T-helper 2 cell treated with Interferon-gamma antibody and Interleukin-4, amounts not matched to agents 5 μg/mL and 100 μg/mL, for 36 hours (primary cell): ENCODE data around the gene DNM1L.
A peak's percentile ranks its signal among the peaks of the same experiment; 100 is the strongest.

ENCODE experiments used
- DNase-seq: peaks from one replicate; pipeline ENCODE4 v3.0.0; 2021; ENCODE audit warnings: low spot score
- H3K27ac Mint-ChIP-seq: one replicate; pipeline ENCODE4 v1.8.0; 2021; ENCODE audit warnings: mild to moderate bottlenecking, mixed read lengths
- H3K27me3 Mint-ChIP-seq: one replicate; pipeline ENCODE4 v1.8.0; 2021; ENCODE audit warnings: low read depth, mixed read lengths
- H3K36me3 Mint-ChIP-seq: one replicate; pipeline ENCODE4 v1.8.0; 2021; ENCODE audit warnings: low read depth, mixed read lengths
- H3K4me1 Mint-ChIP-seq: one replicate; pipeline ENCODE4 v1.8.0; 2021; ENCODE audit warnings: low read depth, mixed read lengths
- H3K4me3 Mint-ChIP-seq: one replicate; pipeline ENCODE4 v1.8.0; 2022; ENCODE audit warnings: mild to moderate bottlenecking, moderate library complexity, mixed read lengths
- H3K9me3 Mint-ChIP-seq: one replicate; pipeline ENCODE4 v1.8.0; 2021; ENCODE audit warnings: mixed read lengths

The DNM1L gene

GRCh38 chr12:32679091-32679919 is at the start of gene DNM1L:
TSS of gene DNM1L (plus strand) at chr12:32679301. CDS start at chr12:32679364, 63 bp downstream.
- no peaks in the 10 kb centered on the region for H3K27me3 Mint-ChIP-seq
- DNase-seq = peak; percentile 93
- H3K4me1 Mint-ChIP-seq = peaks cover 26% of the 10 kb centered on the region
- H3K36me3 Mint-ChIP-seq = peaks cover 5% of the 10 kb centered on the region
- H3K4me3 Mint-ChIP-seq = peak within 1 kb of the TSS; percentile 96
- H3K27ac Mint-ChIP-seq = peak within 1 kb of the TSS; percentile 87
- no peaks in the 10 kb centered on the region for H3K9me3 Mint-ChIP-seq

DNA sequence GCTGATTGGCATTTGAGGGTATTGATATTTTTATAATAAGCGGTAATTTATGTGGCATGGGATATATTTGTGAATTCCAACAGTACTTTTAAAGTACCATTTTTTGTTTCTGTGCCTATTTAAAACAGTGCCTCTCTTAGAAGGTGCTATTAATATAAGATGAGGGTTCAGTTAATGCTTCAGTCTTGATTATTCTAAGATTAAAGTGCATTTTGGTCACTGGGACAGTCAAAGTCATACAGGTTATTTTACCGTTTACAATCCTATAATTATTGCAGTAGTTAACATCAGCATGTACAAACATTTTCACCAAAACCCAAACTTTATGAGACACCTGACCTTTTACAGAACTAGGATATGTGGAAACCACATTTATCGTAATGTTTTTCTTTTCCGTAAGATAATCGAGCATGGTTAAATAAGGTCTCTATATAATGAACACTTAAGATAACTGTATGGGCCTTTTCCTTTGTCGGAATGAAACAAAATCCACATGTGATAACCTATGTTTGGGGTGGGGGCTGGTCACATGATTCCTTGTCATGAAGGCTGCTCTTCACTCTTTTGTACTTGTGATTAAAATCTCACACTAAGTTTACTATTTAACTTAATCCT is 37.7 kb upstream of the DNM1L start:
- no peaks in the 10 kb centered on the region for H3K9me3 Mint-ChIP-seq
- DNase-seq = no peak
- no peaks in the 10 kb centered on the region for H3K36me3 Mint-ChIP-seq
- no peak overlapping the region for H3K4me3 Mint-ChIP-seq
- H3K27ac Mint-ChIP-seq = no peak overlapping the region
- no peaks in the 10 kb centered on the region for H3K27me3 Mint-ChIP-seq
- peaks cover 5% of the 10 kb centered on the region for H3K4me1 Mint-ChIP-seq

- H3K4me1 Mint-ChIP-seq = peaks cover 5% of the 10 kb centered on the region
- no peaks in the 10 kb centered on the region for H3K9me3 Mint-ChIP-seq
- no peaks in the 10 kb centered on the region for H3K27me3 Mint-ChIP-seq
- H3K4me3 Mint-ChIP-seq = no peak overlapping the region
- DNase-seq = no peak
- H3K36me3 Mint-ChIP-seq = no peaks in the 10 kb centered on the region
- no peak overlapping the region for H3K27ac Mint-ChIP-seq
Measured at GRCh38 chr12:32644431-32644830, 34.7 kb upstream of the DNM1L start.

- no peak overlapping the region for H3K4me3 Mint-ChIP-seq
- no peak for DNase-seq
- H3K4me1 Mint-ChIP-seq = peaks cover 8% of the 10 kb centered on the region
- H3K36me3 Mint-ChIP-seq = no peaks in the 10 kb centered on the region
- no peaks in the 10 kb centered on the region for H3K27me3 Mint-ChIP-seq
- H3K27ac Mint-ChIP-seq = no peak overlapping the region
- no peaks in the 10 kb centered on the region for H3K9me3 Mint-ChIP-seq
Measured at GRCh38 chr12:32647275-32647674, 31.8 kb upstream of the DNM1L start.

DNA sequence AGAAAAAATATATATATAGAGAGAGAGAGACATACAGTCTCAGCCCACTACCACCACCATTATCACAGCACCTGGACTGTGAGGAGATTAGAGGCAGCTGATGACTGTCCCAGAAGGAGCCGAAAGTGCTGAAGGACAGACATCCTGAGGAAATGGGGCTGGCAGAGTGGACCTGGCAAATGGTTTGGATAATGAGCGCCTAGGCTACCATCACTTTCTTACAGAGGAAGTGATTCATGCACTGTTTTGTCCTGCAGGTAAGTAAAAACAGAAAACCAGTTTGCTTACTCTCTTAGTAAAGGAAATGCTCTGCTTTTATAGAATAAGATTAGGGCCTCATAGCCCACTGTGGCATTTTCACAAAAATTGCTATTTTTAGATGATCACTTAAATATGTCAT is 28.6 kb upstream of the DNM1L start:
- Mint-ChIP-seq H3K27me3 (no peaks in the 10 kb centered on the region), H3K36me3 (no peaks in the 10 kb centered on the region), H3K4me3 (no peak overlapping the region), H3K9me3 (no peaks in the 10 kb centered on the region), H3K27ac (no peak overlapping the region), H3K4me1 (peaks cover 3% of the 10 kb centered on the region)
- no peak for DNase-seq

DNA sequence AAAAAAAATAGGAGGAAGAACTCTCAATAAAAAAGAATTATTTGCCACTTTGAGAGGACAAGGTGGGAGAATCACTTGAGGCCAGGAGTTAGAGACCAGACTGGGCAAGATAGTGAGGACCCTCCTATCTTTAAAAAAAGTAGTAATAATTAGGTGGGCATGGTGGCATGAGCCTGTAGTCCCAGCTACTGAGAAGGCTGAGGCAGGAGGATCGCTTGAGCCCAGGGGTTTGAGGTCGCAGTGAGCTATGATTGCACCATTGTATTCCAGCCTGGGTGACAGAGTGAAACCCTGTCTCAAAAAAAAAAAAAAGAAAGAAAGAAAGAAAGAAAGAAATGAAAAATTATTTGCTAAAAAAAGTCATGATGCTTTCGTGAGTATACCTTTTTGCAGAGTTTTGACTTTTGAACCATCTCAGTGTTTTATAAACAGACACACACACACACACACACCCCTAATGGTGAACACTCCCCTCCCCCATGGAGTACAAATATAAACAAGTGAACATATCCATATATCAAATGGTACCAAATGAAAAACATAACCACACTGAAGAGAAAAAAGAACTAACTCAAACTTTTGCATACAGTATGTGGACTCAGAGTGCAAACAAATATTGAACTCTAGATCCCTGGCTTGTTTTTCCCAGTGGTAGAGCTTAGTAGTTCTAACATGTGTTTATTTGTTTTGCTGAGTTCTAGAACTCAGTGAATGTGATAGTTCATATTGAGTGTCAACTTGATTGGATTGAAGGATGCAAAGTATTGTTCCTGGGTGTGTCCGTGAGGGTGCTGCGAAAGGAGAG is 27.7 kb upstream of the DNM1L start:
- no peaks in the 10 kb centered on the region for H3K9me3 Mint-ChIP-seq
- H3K27me3 Mint-ChIP-seq = no peaks in the 10 kb centered on the region
- no peaks in the 10 kb centered on the region for H3K36me3 Mint-ChIP-seq
- H3K4me1 Mint-ChIP-seq = peaks cover 3% of the 10 kb centered on the region
- H3K27ac Mint-ChIP-seq = no peak overlapping the region
- H3K4me3 Mint-ChIP-seq = no peak overlapping the region
- no peak for DNase-seq

DNA sequence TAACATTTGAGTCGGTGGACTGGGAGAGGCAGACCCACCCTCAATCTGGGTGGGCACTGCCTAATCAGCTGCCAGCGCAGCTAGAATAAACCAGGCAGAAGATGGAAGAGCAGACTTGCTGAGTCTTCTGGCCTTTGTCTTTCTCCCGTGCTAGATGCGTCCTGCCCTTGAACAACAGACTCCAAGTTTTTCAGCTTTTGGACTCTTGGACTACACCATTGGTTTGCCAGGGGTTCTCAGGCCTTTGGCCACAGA is 27.2 kb upstream of the DNM1L start:
- Mint-ChIP-seq H3K9me3 (no peaks in the 10 kb centered on the region), H3K4me3 (no peak overlapping the region), H3K27me3 (no peaks in the 10 kb centered on the region), H3K4me1 (peaks cover 3% of the 10 kb centered on the region), H3K36me3 (no peaks in the 10 kb centered on the region), H3K27ac (no peak overlapping the region)
- DNase-seq = no peak

DNA sequence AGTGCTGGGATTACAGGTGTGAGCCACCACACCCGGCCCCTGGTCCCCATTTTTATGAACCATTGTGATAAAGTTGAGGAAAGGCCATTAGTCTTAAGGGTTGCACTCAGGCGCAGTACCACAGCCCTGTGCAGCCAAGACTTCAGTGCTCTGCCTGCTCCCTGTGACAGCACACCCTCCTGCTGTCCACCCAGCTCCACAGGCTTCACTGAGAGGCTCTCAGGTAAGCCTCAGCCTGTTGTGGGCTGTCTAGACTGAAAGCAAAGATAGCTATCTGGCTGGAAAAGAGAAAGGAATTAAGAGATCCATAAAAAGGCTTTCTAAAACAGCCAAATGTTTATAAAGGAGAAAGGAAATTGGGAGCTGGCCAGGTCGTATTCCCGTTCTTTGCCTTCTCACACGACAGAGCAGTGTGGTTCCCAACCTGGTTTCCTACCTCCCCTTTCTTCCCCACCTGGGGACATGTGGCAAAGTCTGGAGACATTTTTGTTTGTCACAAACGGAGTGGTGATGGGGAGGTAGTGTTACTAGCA is 19.1 kb upstream of the DNM1L start:
- no peaks in the 10 kb centered on the region for H3K9me3 Mint-ChIP-seq
- no peaks in the 10 kb centered on the region for H3K36me3 Mint-ChIP-seq
- no peaks in the 10 kb centered on the region for H3K27me3 Mint-ChIP-seq
- no peak overlapping the region for H3K4me3 Mint-ChIP-seq
- DNase-seq = no peak
- no peak overlapping the region for H3K27ac Mint-ChIP-seq
- peaks cover 7% of the 10 kb centered on the region for H3K4me1 Mint-ChIP-seq

GRCh38 chr12:32661706-32662105 is 17.4 kb upstream of the DNM1L start:
- Mint-ChIP-seq H3K27ac (no peak overlapping the region), H3K4me3 (no peak overlapping the region), H3K4me1 (peaks cover 7% of the 10 kb centered on the region), H3K9me3 (no peaks in the 10 kb centered on the region), H3K27me3 (no peaks in the 10 kb centered on the region), H3K36me3 (no peaks in the 10 kb centered on the region)
- no peak for DNase-seq

GRCh38 chr12:32662665-32663064 is 16.4 kb upstream of the DNM1L start:
- no peaks in the 10 kb centered on the region for H3K9me3 Mint-ChIP-seq
- no peaks in the 10 kb centered on the region for H3K27me3 Mint-ChIP-seq
- no peaks in the 10 kb centered on the region for H3K36me3 Mint-ChIP-seq
- no peak overlapping the region for H3K4me3 Mint-ChIP-seq
- H3K27ac Mint-ChIP-seq = no peak overlapping the region
- H3K4me1 Mint-ChIP-seq = peaks cover 4% of the 10 kb centered on the region
- no peak for DNase-seq

DNA sequence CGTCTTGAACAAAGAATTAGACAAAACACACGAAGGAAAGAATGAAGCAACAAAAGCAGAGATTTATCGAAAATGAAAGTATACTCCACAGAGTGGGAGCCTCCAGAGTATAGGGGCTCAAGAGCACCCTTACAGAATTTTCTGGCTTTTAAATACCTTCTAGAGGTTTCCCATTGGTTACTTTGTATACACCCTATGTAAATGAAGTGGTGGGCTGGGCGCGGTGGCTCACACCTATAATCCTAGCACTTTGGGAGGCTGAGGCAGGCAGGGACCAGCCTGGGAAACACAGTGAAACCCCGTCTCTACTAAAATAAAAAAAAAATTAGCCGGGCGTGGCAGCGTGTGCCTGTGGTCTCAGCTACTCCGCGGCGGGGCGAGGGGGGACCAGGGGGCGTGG is 13.1 kb upstream of the DNM1L start:
- no peaks in the 10 kb centered on the region for H3K36me3 Mint-ChIP-seq
- no peak overlapping the region for H3K4me3 Mint-ChIP-seq
- H3K27ac Mint-ChIP-seq = no peak overlapping the region

GRCh38 chr12:32669584-32669983 is 9.5 kb upstream of the DNM1L start:
- peaks cover 8% of the 10 kb centered on the region for H3K9me3 Mint-ChIP-seq
- H3K4me1 Mint-ChIP-seq = no peaks in the 10 kb centered on the region
- H3K36me3 Mint-ChIP-seq = no peaks in the 10 kb centered on the region
- no peak overlapping the region for H3K27ac Mint-ChIP-seq
- no peak overlapping the region for H3K4me3 Mint-ChIP-seq
- DNase-seq = no peak
- H3K27me3 Mint-ChIP-seq = no peaks in the 10 kb centered on the region

More for the DNA sequence above, 13.1 kb upstream of the DNM1L start:
- Mint-ChIP-seq H3K27me3 (no peaks in the 10 kb centered on the region), H3K4me1 (no peaks in the 10 kb centered on the region), H3K9me3 (peaks cover 8% of the 10 kb centered on the region)
- DNase-seq = no peak

- no peaks in the 10 kb centered on the region for H3K36me3 Mint-ChIP-seq
- no peak overlapping the region for H3K27ac Mint-ChIP-seq
- peaks cover 8% of the 10 kb centered on the region for H3K9me3 Mint-ChIP-seq
- no peaks in the 10 kb centered on the region for H3K4me1 Mint-ChIP-seq
- DNase-seq = peak; percentile 10
- no peak overlapping the region for H3K4me3 Mint-ChIP-seq
- no peaks in the 10 kb centered on the region for H3K27me3 Mint-ChIP-seq
Measured at GRCh38 chr12:32671930-32672780, 6.9 kb upstream of the DNM1L start.
